ENCODE measurements around the gene CACNB4. TPM values are rescaled to one million over a fixed set of nuclear protein-coding genes. Genes with fewer than 3 reads are reported as not detected.
"Not testable (repeated sequence)": the region's sequence is repeated elsewhere in the genome, so short reads cannot be mapped to it uniquely, and the experiment has no call there.

The CACNB4 gene
- total RNA-seq, 1 donor = 0.84 TPM

DNA sequence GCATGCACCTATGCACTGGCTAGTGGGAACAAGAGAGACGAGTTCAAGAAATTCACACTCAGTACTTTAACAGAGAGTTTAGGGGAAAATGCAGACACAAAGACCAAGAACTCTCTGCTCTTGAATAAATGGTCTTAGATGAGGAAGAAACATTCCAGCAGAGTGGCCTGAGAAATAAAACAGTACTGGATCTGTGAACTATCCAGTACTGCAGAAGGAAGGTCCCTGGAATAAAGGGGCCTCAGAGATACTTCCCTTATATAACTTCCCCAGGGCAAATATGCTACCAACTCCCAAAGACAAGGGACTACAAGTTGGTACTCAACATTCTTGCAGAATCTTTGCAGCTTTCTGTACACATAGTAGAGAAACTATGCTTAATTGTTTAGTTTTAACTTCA is 199.7 kb downstream of the CACNB4 start:
- Histone ChIP-seq H3K4me3 (ENCODE audit: low read length) (no peak overlapping the region), H3K27me3 (ENCODE audit: insufficient read depth, low read length) (no peaks in the 10 kb centered on the region), H3K4me1 (ENCODE audit: insufficient read depth, low read length) (peaks cover 12% of the 10 kb centered on the region), H3K9me3 (ENCODE audit: low read depth, low read length) (no peaks in the 10 kb centered on the region)

DNA sequence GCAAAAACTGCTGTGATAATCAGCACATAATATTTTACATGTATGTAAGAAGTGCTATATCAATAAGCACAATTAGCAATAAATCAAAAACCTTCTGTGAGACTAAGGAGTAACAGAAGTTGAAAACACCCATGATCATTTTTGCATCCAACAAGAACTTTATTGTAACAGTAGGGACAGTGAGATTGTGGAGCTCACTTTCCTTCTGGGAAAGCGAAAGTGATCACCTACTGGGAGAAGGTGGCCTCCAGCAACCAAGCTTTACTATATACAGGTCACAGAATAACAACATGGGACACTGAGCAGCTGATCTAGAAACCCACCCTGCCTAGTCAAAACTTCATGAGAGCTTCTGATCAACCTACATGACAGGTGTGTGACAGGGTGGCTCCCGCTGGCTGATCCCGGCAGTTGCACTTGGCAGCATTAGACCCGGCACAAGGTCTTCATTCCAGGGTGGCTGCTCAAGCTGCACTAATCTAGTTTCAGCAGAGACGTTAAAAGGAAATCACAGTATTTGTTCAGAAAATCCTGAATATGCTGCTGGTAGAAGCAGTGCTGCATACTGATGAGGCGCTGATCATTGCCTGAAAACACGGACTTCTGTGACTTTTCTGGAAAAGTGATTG is 207.2 kb downstream of the CACNB4 start:
- Histone ChIP-seq H3K4me3 (ENCODE audit: low read length) (no peak overlapping the region), H3K4me1 (ENCODE audit: insufficient read depth, low read length) (peaks cover 5% of the 10 kb centered on the region), H3K27me3 (ENCODE audit: insufficient read depth, low read length) (no peaks in the 10 kb centered on the region), H3K9me3 (ENCODE audit: low read depth, low read length) (no peaks in the 10 kb centered on the region)

DNA sequence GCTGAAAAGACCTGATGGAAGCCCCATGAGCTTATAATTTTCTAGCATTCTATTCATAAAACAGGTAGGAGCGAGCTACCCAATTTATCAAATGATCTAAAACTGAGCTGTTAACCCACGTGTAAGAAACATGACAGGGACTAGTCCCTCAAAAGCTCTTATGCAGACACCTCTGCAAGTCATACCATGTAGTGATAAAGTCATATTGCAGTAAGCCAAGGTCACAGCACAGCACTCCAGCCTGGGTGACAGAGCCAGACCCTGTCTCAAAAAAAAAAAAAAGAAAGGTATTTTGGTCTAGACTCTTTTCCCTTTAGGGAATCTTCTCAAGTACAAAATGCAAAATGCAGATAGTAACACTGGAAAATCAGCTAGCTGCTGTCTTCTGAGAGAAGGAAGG is 211.7 kb downstream of the CACNB4 start:
- H3K9me3 ChIP-seq (ENCODE audit: low read depth, low read length) = no peaks in the 10 kb centered on the region

DNA sequence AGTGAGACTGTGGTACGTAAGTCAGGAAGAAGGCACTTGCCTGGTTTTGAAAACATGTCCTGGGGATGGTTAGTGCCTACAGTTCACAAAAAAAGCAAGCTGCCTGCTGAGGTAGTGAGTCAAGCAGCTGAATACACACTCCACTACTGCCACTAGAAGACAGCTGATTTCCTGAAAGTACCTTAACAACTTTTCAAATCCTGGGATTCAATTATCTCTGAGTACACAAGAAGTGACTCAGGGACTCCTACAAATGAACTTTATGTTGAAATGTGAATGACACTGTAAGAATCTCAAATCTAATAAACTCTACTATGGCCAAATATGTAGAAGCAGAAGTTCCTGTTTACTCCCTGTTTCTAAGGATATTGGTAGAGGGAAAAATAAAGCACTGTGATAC is 212.6 kb downstream of the CACNB4 start:
- peaks cover 12% of the 10 kb centered on the region for H3K4me1 ChIP-seq (ENCODE audit: insufficient read depth, low read length)
- no peak overlapping the region for H3K4me3 ChIP-seq (ENCODE audit: low read length)
- H3K9me3 ChIP-seq (ENCODE audit: low read depth, low read length) = no peaks in the 10 kb centered on the region

More for the DNA sequence above, 211.7 kb downstream of the CACNB4 start:
- Histone ChIP-seq H3K4me3 (ENCODE audit: low read length) (no peak overlapping the region), H3K4me1 (ENCODE audit: insufficient read depth, low read length) (peaks cover 12% of the 10 kb centered on the region), H3K27me3 (ENCODE audit: insufficient read depth, low read length) (no peaks in the 10 kb centered on the region)

DNA sequence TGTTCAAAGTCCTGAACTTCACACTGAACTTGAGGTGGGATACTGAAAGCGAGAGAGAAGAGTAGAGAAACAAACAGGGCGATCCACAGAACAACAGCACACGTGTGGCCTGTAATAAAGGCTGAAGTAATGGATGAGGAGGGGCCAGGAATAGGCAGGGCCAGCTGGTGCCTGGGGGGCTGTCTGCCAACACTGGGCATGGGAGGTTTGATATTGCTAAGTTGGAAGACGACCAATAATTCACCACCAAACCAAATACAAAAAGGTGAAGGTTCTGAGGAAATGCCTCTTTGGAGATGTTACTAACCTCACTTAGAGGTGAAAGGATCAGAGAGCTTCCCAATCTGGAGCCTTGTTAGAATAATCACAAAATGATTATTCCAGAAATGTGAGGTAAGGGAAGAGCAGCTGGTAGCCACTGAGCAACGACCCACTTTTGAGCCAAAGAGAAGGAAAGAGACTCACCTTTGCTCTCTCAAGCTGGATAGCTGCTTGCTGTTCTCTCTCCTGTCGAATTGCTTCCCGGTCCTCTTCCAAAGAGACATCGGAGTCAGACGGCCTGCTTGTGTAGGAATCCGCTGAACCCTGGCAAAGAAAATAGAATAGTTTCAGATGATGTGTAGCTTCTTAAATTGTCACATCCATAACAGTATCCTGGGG is 215.9 kb downstream of the CACNB4 start:
- Histone ChIP-seq H3K9me3 (ENCODE audit: low read depth, low read length) (no peaks in the 10 kb centered on the region), H3K27me3 (ENCODE audit: insufficient read depth, low read length) (no peaks in the 10 kb centered on the region), H3K4me1 (ENCODE audit: insufficient read depth, low read length) (peaks cover 23% of the 10 kb centered on the region), H3K4me3 (ENCODE audit: low read length) (no peak overlapping the region)

More for the DNA sequence above, 212.6 kb downstream of the CACNB4 start:
- no peaks in the 10 kb centered on the region for H3K27me3 ChIP-seq (ENCODE audit: insufficient read depth, low read length)

DNA sequence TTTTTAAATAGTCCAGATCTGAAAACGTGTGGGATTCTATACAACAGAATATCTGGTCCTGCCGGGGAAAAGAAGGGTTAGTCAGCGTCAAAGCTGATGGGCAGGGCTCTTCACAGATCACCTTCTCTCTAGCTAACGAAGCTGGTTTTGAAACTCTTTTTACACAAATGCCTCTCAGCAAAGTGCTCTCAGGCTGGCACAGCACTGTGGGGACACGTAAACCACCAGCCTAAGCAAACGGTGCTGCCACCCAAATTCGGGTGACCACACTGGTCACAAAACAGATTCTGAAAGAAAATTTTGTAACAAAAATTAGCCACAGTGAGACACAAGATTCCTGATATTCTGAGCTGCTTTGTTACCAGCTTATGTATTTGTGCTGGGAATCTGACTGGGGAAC is 217.5 kb downstream of the CACNB4 start:
- Histone ChIP-seq H3K9me3 (ENCODE audit: low read depth, low read length) (no peaks in the 10 kb centered on the region), H3K4me1 (ENCODE audit: insufficient read depth, low read length) (peaks cover 16% of the 10 kb centered on the region), H3K27me3 (ENCODE audit: insufficient read depth, low read length) (no peaks in the 10 kb centered on the region), H3K4me3 (ENCODE audit: low read length) (no peak overlapping the region)

DNA sequence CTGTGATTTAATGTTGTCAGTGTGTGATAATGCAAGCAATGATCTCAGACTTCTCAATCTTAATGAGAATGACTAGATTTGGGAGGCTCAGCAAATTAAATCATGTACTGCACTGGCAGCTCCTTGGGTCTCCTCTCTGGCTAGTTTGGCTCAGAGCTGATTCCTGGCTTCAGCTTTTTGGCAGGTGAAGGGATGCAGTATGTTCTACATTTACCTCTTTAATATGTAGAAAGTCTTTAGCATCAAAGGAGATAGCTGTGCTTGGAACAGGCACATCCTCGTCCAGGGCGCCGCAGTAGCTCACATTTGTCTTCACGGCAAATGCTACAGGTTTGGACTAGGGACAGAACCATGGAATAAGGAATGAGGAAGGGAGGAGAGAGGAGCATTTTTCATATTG is 218.3 kb downstream of the CACNB4 start:
- no peaks in the 10 kb centered on the region for H3K9me3 ChIP-seq (ENCODE audit: low read depth, low read length)
- peaks cover 11% of the 10 kb centered on the region for H3K4me1 ChIP-seq (ENCODE audit: insufficient read depth, low read length)
- H3K27me3 ChIP-seq (ENCODE audit: insufficient read depth, low read length) = no peaks in the 10 kb centered on the region
- no peak overlapping the region for H3K4me3 ChIP-seq (ENCODE audit: low read length)

DNA sequence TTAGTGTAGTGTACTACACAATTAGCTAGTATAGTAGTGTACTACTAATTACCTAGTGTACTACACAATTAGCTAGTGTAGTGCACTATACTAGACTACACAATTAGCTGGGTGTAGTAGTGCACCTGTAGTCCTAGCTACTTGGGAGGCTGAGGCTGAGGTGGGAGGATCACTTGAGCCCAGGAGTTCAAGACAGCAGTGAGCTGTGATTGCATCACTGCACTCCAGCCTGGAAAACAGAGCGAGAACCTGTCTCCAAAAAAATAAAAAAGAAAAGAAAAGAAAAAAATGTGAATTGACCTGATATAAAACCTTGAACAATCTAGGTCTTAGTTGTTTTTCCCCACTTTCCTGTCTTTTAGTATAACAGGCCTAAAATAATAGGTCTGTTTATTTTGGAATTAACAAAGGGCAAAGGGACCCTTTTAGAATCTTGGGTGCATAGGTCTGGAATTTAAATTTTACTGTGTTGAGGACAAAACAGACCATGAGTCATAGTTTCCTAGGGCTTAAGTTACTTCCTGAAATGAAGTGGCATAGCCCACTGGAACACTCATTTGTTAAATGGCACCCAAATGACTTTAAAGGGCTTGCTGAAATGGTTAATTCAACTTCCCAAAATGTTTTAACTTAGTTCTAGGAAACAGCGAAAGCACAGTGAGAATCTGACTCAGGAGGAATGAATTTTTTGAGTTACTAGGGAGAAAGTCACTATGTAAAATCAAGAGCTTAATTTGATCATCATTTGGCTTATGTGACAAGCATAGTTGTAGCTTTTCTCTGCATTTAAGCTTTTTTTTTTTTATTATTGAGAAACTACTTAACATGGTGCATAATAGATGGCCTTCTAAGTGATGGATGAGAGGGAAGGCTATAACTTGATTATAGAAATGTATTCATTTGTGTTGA is 219.9 kb downstream of the CACNB4 start:
- Histone ChIP-seq H3K4me3 (ENCODE audit: low read length) (no peak overlapping the region), H3K9me3 (ENCODE audit: low read depth, low read length) (no peaks in the 10 kb centered on the region), H3K27me3 (ENCODE audit: insufficient read depth, low read length) (no peaks in the 10 kb centered on the region), H3K4me1 (ENCODE audit: insufficient read depth, low read length) (peaks cover 11% of the 10 kb centered on the region)

DNA sequence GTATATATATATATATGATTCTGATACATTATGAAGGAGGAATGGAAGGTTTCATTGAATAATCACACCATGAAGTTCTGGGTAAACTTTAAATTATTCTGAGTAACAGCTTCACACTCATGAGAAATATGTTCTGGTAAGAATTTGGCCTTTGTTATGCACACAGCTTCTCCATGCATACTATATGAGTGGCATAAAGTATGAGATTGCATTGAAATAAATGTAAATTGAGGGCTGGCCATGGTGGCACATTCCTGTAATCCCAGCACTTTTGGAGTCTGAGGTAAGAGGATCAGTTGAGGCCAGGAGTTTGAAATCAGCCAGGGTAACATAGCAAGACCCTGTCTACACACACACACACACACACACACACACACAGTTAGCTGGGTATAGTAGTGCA is 220.6 kb downstream of the CACNB4 start:
- Histone ChIP-seq H3K4me1 (ENCODE audit: insufficient read depth, low read length) (peaks cover 11% of the 10 kb centered on the region), H3K27me3 (ENCODE audit: insufficient read depth, low read length) (no peaks in the 10 kb centered on the region), H3K4me3 (ENCODE audit: low read length) (no peak overlapping the region), H3K9me3 (ENCODE audit: low read depth, low read length) (no peaks in the 10 kb centered on the region)

DNA sequence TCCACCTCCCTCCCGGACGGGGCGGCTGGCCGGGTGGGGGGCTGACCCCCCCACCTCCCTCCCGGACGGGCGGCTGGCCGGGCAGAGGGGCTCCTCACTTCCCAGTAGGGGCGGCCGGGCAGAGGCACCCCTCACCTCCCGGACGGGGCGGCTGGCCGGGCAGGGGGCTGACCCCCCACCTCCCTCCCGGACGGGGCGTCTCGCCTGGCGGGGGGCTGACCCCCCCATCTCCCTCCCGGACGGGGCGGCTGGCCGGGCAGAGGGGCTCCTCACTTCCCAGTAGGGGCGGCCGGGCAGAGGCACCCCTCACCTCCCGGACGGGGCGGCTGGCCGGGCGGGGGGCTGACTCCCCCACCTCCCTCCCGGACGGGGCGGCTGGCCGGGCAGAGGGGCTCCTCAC is 223.2 kb downstream of the CACNB4 start:
- H3K27me3 ChIP-seq (ENCODE audit: insufficient read depth, low read length); H3K4me3 ChIP-seq (ENCODE audit: low read length); H3K9me3 ChIP-seq (ENCODE audit: low read depth, low read length): not testable (repeated sequence)
- H3K4me1 ChIP-seq (ENCODE audit: insufficient read depth, low read length) = peaks cover 11% of the 10 kb centered on the region

DNA sequence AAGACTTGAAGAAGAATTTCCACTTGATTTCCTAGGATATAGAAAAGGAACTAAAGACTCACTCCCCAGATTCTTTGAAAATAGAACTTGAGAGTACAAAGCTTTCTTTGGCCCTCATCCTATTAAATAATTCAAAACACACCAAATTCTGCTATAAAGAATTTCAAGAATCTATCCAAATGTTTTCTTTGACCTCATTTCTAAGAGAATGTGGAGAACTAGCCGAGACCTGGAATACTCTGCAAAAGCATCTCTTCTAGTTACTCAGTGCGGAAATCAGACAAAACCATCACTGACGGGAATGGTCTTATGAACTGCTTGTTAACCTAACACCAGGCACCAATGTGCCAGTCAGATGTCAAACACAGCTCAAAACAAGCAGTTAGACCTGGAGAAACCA is 226.4 kb downstream of the CACNB4 start:
- H3K27me3 ChIP-seq (ENCODE audit: insufficient read depth, low read length) = peaks cover 2% of the 10 kb centered on the region
- H3K4me1 ChIP-seq (ENCODE audit: insufficient read depth, low read length) = no peaks in the 10 kb centered on the region
- no peak overlapping the region for H3K4me3 ChIP-seq (ENCODE audit: low read length)
- no peaks in the 10 kb centered on the region for H3K9me3 ChIP-seq (ENCODE audit: low read depth, low read length)

DNA sequence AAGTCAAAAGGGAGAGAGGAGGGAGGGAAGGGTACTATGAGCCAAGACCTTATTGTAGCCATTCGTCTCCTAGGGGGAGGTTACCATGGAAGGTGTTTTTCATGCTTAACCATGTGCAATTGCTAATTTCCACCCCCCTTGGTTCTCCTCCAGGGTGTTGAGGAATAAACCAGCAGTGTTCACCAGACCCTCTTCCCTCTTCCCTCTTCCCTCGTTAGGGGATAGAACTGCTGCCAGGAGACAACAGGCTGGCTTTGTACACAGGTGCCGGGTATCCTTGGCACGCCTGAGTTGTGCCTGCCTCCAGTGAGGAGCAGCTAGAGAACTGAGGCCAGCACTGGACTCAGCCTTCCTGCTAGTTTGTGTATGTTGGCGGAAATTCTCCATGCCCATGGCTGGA is 229.6 kb downstream of the CACNB4 start:
- Histone ChIP-seq H3K4me1 (ENCODE audit: insufficient read depth, low read length) (no peaks in the 10 kb centered on the region), H3K4me3 (ENCODE audit: low read length) (no peak overlapping the region), H3K27me3 (ENCODE audit: insufficient read depth, low read length) (peaks cover 2% of the 10 kb centered on the region), H3K9me3 (ENCODE audit: low read depth, low read length) (no peaks in the 10 kb centered on the region)

DNA sequence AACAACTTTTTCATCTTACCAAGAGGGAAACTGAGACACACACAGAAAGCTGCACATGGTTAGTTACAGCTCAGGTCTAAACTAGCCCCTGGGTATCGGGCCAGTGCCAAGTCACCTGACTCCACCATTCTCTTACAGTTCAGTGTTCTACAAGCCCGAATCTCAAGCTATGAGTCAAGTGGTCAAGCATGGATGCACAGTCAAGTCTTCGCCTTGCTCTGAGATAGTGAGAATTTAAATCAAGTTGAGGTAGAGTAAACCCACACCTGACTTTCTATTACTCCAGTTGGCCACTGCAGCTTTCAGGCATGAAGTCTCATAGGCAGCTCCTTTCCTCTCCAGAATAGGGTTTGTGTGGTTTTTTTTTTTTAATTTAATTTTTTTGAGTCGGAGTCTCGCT is 236.1 kb downstream of the CACNB4 start:
- Histone ChIP-seq H3K27me3 (ENCODE audit: insufficient read depth, low read length) (no peaks in the 10 kb centered on the region), H3K9me3 (ENCODE audit: low read depth, low read length) (no peaks in the 10 kb centered on the region), H3K4me3 (ENCODE audit: low read length) (no peak overlapping the region), H3K4me1 (ENCODE audit: insufficient read depth, low read length) (no peaks in the 10 kb centered on the region)

DNA sequence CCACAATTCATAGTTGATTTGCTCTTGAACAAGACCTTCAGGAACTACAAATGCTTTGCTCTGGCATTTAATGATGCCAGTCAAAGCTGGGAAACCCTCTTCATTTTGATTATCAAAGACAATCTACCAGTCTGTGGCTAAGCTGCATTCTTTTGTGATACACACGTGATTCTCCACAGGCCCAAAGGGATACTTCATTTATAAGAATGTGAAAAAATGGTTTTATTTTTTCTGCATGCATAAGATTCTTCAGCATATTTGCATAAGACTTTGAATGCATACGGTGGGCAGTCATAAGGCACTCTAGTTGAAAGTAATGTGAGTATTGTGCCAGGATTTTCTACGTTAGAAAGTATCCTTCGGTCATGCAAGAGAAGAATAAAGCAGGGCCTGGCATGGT is 237.7 kb downstream of the CACNB4 start:
- no peaks in the 10 kb centered on the region for H3K4me1 ChIP-seq (ENCODE audit: insufficient read depth, low read length)
- no peaks in the 10 kb centered on the region for H3K27me3 ChIP-seq (ENCODE audit: insufficient read depth, low read length)
- no peaks in the 10 kb centered on the region for H3K9me3 ChIP-seq (ENCODE audit: low read depth, low read length)
- no peak overlapping the region for H3K4me3 ChIP-seq (ENCODE audit: low read length)

DNA sequence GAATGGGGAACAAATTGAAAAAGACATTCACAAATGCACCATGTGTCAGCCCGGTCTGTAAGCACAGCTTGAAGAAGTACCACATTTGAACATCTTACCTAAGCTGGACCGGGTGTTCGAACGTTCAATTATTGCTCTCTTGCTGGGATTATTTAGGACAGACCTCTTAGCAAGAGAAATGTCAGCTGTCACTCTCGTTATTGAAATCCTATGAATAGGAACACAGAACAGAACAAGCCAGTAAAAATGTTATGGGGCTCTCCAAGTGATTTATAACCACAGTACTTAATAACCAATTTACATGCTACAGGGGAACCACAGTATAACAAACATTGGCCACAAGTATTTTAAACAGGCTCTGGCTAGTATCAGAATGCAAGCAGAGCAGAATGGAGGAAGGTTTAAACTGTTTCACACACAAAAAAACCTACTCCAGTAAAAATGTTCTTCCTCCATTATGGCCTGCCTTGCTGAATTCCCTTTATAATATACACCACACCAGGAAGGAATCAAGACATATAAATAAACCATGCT is 238.2 kb downstream of the CACNB4 start:
- Histone ChIP-seq H3K9me3 (ENCODE audit: low read depth, low read length) (no peaks in the 10 kb centered on the region), H3K27me3 (ENCODE audit: insufficient read depth, low read length) (no peaks in the 10 kb centered on the region), H3K4me1 (ENCODE audit: insufficient read depth, low read length) (no peaks in the 10 kb centered on the region), H3K4me3 (ENCODE audit: low read length) (no peak overlapping the region)
